ENCODE results near the gene EHD4. TPM values are rescaled to one million over a fixed set of nuclear protein-coding genes. Genes with fewer than 3 reads are reported as not detected.

The EHD4 gene
- total RNA-seq, 1 donor from 2014 or later: 55.5 TPM

DNA sequence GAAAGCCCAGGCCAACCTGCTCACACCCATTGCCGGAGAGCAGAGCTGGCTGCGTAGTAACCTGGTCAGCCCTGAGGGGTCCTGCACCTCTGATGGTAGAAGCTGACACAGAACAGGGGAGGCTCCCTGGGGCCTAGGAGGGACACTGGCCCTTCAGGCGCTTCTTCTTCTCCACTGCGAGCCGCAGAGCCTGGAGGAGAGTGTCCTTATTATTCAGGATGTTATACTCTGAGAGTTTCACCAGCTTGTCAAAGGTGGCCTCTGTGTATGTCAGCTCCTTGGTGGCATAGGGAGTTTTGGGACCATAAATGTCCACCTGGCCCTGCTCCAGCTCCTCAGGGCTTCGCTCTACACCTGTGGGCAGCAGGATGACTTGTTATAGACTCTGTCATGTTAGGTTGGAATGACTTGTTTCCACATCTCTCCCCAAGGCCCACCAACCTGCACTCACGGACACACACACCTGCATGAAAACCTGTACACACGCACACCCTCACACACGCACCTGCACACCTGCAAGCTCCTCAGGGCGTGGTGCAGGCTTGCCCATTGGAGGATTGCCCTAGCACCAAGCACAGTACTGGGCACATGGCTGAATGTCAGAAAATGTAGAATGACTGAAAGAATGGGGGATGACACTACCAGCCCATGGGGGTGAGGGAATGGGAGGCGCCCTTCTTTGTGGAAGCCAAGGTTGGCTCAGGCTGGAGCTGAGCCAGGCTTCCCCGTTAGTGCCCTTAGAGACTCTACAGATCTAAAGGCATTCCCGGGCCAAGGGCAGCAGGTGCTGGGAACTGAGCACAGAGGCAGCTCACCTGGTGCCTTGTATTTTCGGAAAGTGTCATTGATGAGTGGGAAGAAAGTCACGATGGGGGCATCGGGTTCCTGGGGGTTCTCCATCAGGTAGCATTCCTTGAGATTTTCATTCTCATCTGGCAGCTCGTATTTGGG lies 11.5 kb upstream of the EHD4 start:
- intact Hi-C loops (cut with DNase I): no loop called here
- DNase-seq (ENCODE audit: missing footprints) (no peak), ATAC-seq (no peak)

GRCh38 chr15:41983221-41983620 lies 10.9 kb upstream of the EHD4 start:
- DNase-seq (ENCODE audit: missing footprints) (no peak), ATAC-seq (no peak)
- intact Hi-C loops (cut with DNase I): no loop called here

DNA sequence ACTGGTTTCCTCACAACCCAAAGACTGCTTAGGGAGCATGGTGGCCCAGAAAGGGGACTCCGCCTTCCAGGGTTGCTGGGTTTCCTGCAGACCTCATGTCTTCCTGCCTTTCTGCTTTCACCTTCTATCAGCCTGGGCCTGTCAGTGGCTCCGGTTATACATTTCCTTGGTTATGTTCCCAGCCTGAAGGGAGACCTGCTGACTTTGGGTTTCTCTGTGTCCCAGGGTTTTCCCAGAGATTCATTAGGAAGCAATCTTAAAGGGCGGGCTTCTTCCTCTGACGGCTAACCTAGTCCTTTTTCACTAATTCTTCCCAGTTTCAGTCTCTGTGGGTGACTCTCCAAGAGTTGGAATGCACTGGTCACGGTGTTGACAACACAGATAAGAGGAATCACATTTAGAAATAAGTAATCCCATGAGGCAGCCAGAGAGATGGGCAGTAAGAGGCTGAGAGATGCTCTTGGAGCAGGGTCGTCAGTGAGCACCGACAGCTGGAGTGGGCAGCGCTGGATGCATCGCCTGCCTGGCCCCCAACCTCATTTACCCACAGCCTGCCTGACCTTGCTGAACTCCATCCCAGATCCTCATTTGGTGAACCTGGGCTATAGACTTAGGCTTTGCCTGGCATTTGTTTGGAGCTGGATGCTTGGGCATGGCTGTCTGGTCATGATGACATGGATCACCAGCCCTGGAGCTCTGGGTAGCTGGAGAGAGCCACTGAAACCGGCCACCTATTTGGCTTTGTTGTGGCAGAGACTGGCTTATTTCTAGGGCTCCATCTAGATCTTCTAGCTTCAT lies 10.0 kb upstream of the EHD4 start:
- ATAC-seq: no peak
- DNase-seq (ENCODE audit: missing footprints): no peak
- intact Hi-C loops (cut with DNase I): no loop called here

DNA sequence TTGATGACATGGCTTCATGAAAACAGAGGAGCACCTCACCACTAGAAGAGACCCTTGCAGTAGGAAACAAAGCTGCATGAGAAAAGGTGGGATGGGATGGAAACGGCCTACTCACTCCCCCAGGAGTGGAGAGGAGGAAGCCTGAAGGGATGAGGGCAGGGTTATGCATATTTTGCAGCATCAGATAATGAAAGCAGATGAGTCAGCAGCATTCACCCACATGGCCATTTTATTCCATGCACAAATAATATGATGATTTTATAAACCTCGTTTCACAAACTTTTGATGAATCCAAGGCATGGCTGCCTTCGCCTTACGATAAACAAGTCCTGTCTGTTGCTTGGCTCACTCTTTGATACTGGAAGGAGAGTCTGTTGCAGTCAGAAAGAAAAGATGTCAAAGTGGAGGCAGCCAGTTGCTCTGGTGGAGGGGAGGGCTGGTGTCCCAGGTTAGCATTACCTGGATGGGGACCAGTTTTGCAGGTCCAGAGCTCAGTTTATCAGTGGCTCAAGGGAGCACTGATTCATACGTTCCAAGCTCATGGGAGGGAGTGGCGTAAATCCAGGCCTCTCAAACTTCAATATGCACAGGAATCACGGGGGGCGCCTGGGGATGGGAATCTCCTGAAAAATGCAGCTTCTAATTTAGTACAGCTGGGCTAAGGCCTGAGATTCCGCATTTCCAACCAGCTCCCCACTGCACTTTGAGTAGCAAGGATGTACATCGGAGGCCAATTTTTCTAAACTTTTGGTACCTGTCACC lies 9.2 kb upstream of the EHD4 start:
- DNase-seq (ENCODE audit: missing footprints) (no peak), ATAC-seq (no peak)
- intact Hi-C loops (cut with DNase I): no loop called here

DNA sequence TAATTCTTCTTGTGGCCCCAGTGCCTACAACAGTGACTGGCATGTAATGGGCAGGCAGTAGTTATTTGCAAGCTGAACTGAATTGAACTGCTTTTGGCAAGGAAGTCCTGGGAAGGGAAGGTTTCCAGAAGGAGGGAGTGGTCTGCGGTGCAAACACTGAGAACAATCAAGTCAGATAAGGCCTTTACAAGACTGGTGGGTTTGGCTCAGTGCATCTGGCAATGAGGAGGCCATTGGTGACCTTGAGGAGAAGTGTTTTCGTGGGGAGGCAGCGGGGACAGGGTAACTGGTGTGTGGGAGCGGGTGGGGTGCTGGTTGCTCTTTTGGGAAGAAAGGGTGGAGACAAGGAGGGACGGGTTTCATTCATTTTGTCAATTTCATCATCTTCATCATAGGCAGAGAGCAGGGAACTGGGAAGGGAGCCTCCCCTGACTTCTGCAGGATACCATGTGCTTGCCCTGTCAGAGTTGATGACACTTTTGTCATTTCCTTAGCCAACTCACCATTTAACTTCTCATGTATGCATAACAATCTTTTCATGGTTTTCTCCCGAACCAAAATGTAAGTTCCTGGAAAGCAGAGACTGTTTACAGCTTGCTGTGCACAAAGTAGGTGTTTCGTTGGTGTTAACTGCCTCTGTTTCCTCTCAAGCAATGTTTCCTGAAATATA lies 8.4 kb upstream of the EHD4 start:
- ATAC-seq (no peak), DNase-seq (ENCODE audit: missing footprints) (no peak)
- intact Hi-C loops (cut with DNase I): no loop called here

DNA sequence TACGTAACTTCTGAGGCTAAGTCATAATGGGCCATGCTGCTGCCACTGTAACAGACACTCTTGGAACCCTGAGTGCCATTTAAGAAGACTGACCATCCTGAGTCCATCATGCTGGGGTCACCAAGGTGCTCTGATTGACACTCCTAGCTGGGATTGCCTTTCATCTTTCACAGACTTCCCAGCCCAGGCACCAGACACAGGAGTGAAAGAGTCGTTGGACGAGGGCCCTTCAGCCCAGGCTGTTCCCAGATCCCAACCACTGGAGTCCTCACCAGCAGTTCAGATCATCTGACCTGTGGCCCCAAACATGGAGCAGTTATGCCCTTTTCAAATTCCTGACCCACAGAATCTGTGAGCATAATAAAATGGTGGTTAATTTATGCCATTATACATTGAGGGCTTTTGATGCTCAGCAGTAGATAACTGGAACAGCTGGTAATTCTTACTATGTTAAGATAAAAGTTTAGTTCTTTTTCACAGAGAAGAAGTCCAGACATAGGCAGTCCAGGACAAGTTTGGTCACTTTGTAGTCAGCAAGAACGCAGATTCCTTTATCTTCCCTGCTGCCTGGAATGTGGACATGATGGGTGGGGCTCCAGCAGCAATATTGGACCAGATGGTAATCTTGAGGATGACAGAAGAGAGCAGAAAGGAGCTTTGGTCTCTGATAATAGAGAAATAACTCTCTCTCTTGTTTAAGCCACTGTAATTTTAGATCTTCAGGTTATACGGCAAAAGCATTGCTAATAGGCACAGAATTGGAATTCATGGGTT lies 7.3 kb upstream of the EHD4 start:
- intact Hi-C loops (cut with DNase I): no loop called here
- DNase-seq (ENCODE audit: missing footprints) (no peak), ATAC-seq (no peak)

DNA sequence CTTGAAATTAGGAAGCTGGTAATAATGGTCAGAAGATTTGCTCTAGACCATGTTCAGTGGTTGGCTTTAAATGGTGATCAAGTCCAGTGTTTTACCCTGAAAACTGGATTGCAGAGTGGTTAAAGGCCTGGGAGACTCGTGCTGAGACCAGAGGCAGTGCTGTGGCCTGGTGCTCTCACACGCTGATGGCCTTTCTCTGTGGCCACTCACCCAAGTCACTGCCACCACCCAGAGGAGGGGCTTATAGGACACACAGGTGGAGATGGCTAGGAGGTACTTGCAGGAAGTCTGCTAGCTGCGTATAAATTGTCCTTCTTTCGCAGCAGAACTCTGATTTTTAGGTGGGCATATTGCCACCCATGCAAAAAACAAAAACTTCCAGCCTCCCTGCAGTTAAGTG lies 6.2 kb upstream of the EHD4 start:
- ATAC-seq: no peak
- intact Hi-C loops (cut with DNase I): no loop called here
- no peak for DNase-seq (ENCODE audit: missing footprints)

DNA sequence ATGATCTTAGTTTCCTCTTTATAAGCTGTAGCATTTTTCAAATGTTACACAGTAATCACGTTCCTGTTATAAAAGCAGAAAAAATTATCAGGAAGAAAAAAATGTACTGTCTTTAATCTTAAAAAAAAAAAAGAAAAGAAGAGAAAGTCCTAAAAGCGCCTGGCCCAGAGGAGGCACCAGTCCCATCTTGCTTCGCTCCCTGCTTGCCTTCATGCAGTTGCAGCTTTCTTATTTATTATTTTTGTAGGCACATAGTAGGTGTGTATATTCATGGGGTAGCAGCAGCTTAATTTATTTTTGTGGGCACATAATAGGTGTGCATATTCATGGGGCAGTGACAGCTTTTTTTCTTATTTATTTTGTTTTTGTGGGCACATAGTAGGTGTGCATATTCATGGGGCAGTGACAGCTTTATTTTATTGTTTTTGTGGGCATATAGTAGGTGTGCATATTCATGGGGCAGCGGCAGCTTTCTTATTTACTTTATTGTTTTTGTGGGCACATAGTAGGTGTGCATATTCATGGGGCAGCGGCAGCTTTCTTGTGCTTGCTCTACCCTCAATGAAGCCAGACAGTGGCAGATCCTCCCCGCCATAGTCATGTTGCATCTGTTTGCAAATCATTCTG lies 5.5 kb upstream of the EHD4 start:
- DNase-seq (ENCODE audit: missing footprints) (no peak), ATAC-seq (no peak)
- intact Hi-C loops (cut with DNase I): no loop called here

- intact Hi-C loops (cut with DNase I): no loop called here
- no peak for DNase-seq (ENCODE audit: missing footprints)
- no peak for ATAC-seq
Observed at GRCh38 chr15:41975669-41976068, 3.3 kb upstream of the EHD4 start.

- DNase-seq (ENCODE audit: missing footprints) (no peak), ATAC-seq (no peak)
- intact Hi-C loops (cut with DNase I): loop anchor here (5.0 kb wide), 2 partner anchors 147 to 202 kb away; partner anchors contain the start of genes JMJD7 and MAPKBP1
Observed at GRCh38 chr15:41974041-41974440, 1.7 kb upstream of the EHD4 start.

DNA sequence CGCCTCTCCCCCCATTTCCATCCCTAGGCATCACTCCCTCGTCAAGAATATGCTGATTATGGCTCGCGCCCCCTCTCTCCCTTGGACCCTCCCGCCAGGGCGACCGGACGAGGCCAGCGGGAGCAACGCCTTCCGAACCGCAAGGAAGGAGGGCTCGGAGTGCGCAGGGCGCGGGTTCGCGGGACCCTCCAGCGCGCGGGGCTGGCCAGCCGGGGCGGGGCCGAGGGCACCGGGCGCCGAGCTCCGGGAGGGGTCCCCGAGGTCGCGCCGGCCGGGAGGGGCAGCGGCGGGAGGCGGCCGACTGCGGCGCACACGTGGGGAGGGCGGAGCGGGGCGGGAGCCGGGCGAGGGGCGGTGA lies 483 bp downstream of the EHD4 start:
- DNase-seq (ENCODE audit: missing footprints): no peak
- peak; percentile 27 for ATAC-seq
- intact Hi-C loops (cut with DNase I): loop anchor here (5.0 kb wide), 2 partner anchors 145 to 200 kb away; partner anchors contain the start of genes JMJD7 and MAPKBP1

DNA sequence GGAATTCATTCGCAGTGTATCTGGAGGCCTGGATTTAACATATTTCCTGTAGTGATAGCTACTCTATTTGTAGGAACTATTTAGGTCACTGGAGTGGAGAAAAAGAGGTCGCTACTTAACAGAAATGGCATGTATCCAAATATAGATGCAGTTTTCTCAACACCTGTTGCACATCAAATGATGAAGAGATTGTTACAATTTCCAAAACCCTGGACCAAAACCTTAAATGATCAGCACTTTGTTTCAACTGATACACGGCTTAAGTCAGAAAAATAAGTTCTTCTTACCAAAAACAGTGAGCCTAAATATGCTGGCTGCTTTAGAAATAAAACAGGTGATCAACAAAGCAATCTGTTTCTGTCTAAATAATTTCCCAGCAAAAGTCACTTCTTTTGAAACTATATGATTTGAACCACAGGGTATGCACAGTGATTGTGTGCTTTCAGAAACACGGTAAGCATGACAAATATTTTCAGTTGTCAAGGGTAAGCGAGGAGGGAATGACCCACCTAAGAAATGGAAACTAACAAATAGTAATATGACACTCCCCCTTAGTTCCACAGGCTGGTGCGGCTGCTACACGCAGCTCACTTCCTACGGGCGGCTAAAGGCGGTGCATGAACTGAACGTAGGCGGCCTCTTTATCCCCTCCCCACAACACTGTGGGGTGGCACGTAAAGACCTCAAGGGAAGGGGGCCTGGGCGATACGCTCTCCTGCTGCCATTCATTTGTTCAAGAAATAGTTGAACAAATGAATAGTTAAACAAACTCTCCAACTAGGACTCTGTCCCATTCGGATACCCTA lies 1.1 kb downstream of the EHD4 start:
- DNase-seq (ENCODE audit: missing footprints) (peak; percentile 83), ATAC-seq (peak; percentile 56)
- intact Hi-C loops (cut with DNase I): loop anchor here (5.0 kb wide), 2 partner anchors 144 to 199 kb away; partner anchors contain the start of genes JMJD7 and MAPKBP1

GRCh38 chr15:41970456-41970855 lies 1.9 kb downstream of the EHD4 start:
- ATAC-seq: no peak
- intact Hi-C loops (cut with DNase I): loop anchor here (5.0 kb wide), 2 partner anchors 143 to 198 kb away; partner anchors contain the start of genes JMJD7 and MAPKBP1
- DNase-seq (ENCODE audit: missing footprints): no peak

GRCh38 chr15:41969851-41970431 lies 2.4 kb downstream of the EHD4 start:
- intact Hi-C loops (cut with DNase I): loop anchor here (5.0 kb wide), 2 partner anchors 143 to 198 kb away; partner anchors contain the start of genes JMJD7 and MAPKBP1
- ATAC-seq: no peak
- DNase-seq (ENCODE audit: missing footprints): no peak

DNA sequence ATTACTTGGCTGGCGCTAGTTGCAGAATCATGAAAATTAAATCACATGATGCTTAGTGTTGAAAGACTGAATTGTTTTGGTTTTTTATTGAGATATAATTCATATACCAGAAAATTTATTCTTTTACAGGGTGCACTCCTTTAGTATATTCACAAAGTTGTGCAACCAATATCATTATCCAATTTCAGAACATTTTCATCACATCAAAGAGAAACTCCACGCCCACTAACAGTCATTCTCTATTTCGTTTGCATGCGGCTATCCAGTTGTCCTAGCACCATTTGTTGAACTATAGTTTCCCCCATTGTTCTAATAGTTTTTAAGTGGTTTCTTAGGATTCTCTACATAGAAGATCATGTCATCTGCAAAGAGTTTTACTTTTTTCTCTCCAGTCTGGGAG lies 3.7 kb downstream of the EHD4 start:
- ATAC-seq (no peak), DNase-seq (ENCODE audit: missing footprints) (no peak)
- intact Hi-C loops (cut with DNase I): no loop called here
